SK-N-MC (cell line): ENCODE results near the gene PPA2.

ENCODE experiments used
- EZH2 ChIP-seq: fragments of 200-600 bp; sonication (generic); IDR thresholded peaks from one replicate; pipeline ENCODE4 v1.6.1; 2017; ENCODE audit warnings: antibody characterized with exemption
- FOXP2 ChIP-seq: optimal IDR thresholded peaks from 2 replicates; pipeline ENCODE3; 2011; ENCODE audit warnings: mild to moderate bottlenecking, moderate library complexity; ENCODE audit not compliant: insufficient read depth; ENCODE audit errors: extremely low read length, control extremely low read depth
- POLR2AphosphoS5 ChIP-seq: IDR thresholded peaks from 2 replicates; pipeline ENCODE4 v1.6.1; 2012; ENCODE audit warnings: mild to moderate bottlenecking, low read depth, low read length, borderline replicate concordance

- no peak for TF ChIP-seq EZH2
- no peak for TF ChIP-seq POLR2AphosphoS5
- TF ChIP-seq FOXP2: no peak
These were observed 103.9 kb downstream of the PPA2 start for GRCh38 chr4:105369988-105370387.
